Measurements from ENCODE around the gene CNIH3.
"Not testable (repeated sequence)": the region's sequence is repeated elsewhere in the genome, so short reads cannot be mapped to it uniquely, and the experiment has no call there.

The CNIH3 gene

DNA sequence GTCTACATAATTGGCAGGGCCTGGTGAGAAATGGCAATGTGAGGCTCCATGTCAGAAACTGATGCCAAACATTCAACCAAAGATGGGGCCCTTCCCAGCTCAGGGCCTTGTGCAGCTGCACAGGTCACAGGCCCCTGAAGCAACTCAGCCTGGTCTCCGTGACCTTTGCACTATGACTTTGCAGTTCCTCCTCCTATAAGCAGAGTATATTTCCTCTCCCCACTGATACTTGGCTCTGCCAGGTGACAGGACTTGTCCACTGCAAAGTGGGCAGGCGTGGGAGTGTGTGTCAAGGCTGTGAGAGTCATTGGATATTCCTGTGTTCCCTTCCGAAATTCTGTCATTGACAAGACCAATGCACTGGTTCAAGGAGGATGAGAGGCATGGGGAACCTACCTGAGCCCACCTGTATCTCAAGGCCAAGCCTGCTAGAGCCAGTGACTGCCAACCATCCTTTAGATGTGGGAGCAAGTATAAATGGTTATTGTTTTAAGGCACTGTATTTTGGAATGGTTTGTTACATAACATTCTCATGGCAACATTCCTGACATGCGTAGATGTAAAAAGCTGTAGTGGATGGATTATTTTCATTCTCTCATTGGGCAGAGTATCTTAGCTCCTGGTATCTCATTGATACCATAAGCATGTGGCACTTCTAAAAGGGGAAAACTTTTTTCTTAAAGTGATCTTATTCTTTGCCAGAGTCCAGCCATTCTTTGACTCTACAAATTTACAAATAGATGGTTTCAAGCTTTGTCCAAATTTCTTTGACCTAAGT lies 75.2 kb downstream of the CNIH3 start:
- no peak for DNase-seq

DNA sequence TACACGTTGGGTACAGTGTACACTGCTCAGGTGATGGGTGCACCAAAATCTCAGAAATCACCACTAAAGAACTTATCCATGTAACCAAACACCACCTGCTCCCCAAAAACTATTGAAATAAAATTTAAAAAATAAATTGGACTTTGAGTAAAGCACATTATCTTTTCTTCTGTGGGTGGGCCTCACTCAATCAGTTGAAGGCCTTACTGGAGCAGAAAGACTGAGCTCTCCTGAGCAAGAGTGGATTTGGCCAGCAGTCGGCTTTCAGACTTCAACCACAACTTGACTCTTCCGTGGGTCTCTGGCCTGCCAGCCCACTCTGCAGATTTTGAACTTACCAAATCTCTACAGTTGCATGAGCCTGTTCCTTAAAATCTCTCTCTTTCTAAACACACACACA lies 78.9 kb downstream of the CNIH3 start:
- DNase-seq = no peak

DNA sequence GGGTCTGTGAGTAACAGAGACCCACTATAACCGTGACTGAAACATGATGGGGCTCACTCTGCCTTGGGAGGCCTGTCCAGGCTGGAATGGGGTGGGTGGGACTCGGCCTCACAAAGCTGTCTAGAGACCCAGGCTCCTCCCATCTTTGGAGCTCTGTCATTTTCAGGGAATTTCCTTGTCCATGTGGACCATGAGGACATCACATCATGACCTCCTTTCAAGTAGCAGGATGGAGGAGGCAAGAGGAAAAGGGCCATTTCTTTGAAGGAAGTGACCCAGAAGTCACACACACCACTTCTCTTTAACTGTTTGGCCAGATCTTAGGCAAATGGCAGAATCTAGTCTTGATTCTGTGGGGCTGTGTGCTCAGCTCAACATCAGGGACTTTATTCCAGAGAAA lies 79.9 kb downstream of the CNIH3 start:
- no peak for DNase-seq

DNA sequence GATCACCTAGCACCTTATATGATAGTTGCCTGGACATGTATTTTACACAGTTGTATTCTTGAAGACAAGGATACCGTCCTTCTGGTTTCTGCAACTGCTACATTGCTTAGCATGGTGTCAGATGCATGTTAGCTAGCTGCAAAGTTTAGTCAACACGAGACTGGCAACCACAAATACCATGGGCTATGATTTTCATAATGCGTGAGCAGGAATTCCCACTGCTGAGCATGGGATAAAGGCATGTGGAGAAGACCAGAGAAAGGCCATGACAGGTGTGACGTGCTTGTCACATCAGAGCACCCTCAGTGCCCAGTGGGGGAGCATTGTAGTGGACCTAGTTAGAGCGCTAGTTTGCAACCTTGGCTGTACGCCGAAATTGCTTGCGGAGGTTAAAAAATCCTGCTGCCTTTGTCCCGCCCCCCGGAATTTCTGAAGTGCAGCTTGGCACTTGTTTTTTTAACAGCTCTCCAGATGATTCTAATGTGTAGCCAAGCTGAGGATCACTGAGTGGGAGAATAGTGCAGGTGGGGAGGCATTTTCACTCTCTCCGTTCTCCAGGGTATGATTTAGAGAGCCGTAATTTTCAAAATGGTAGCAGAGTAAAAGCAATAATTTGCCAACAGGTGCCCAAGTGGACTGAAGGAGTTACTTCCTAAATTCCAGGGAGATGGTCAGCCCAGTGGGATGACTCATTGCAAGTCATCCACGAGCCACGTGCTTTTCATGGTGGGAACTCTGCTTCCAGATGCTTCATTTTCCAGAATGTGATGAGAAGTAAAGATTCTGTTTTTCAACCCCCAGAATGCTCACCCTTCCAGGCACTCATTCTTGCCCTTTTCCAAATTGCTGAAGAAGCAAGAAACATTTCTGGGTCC lies 81.0 kb downstream of the CNIH3 start:
- DNase-seq = no peak

DNA sequence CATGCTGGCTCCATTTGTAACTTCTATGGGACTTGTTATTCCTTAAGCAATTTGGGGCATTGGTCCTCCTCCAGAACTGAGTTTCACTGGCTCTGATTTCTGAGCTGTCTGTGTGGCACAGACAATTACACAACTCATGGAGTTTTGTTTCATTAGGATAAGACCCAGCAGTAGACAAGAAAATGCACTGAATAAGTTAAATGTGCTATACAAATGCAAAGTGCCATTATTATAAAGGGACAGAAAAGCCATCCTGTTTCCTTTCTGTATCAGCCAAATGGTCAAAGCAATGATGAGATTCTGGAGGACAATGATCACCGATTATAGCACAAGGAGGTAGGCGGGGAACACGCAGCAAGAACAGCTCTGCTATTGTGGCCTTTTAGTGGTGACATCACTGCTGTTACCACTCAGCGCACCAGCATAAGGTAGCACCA lies 81.9 kb downstream of the CNIH3 start:
- no peak for DNase-seq

DNA sequence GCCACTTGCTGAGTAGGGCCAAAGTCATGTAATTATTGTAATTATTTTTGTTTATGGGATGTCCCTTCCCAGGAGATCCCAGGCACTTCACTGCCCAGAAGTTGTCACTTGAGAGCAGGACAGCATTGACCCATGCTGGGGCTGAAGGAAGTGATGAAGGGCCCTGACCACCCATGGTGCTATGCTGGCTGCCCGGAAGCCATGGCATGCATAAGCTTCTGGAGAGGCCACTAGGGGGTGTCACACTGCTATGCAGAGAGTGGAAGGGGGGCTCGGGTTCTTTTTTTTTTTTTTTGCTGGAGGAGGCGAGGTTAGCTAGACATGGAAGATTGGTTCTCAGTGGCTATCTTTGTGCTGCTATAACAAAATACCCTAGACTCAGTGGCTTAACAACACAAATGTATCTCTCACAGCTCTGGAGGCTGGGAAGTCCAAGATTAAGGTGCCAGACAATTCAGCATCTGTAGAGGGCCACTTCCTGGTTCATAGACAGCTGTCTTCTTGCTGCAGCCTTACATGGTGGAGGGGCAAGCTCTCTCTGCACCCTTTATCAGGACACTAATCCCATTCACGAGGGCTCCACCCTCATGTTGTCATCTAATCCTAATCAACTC lies 84.9 kb downstream of the CNIH3 start:
- no peak for DNase-seq

DNA sequence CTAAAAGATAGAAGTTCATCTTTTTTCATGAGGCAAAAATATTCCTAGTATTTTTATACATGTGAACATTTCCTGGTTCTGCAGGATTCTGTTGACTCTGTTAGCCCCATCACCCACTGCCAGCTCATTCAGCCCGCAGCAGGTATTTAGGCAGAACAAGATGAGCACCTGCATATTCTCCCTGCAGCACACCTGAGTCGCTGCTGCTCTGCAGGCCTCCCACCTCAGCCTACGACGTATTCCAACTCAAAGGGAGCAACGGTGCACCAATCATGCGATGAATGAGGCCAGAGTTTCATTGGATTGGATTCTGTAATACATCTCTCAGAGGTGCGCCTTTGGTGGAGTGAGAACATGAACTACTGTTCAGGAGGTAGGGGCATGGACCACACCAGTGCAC lies 87.6 kb downstream of the CNIH3 start:
- DNase-seq = no peak

DNA sequence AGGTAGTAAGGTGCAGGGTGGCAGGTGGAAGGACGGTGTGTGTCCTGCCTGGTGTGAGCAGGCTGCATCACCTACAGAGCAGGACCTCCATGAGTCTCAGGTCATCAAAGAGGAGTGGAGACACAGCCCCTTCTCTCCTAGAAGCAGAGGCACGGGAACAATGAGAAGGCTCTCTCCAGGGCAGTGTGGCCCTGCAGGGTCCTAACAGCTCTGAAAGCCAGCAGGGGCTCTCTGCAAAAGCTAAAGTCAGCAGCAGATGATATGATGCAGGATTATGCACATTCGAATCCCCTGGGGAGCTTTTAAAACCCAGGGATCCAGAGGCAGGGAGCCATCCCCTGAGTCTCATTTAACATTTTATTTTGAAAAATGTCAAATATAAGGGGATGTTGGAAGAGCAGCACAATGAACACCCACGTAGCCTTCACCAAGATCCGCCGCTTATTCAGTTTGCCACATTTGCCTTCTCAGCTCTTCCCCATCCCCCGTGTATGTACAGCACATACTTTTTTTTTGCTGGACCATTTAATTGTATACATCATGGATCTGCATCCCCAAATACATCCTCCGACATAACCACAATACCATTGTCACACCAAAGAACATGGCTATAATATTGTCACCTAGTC lies 88.1 kb downstream of the CNIH3 start:
- no peak for DNase-seq

DNA sequence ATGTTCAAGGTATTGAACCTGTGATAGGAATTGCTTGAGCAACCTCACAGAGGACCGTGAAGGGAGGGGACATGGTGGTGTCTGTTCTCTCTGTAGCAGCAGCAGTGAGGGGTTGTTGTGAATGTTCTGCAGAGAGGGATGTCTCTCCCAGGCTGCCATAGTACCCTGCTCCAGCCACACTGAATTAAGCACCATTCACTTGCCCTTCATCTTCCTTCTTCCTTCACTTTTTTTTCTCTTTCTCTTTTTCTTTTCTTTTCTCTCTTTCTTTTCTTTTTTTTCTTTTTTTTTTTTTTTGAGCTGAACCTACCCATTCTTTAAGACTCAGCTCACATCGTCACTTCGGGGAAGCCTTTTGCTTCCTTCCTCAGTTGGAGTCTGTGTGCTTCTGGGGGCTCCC lies 89.5 kb downstream of the CNIH3 start:
- DNase-seq = no peak

DNA sequence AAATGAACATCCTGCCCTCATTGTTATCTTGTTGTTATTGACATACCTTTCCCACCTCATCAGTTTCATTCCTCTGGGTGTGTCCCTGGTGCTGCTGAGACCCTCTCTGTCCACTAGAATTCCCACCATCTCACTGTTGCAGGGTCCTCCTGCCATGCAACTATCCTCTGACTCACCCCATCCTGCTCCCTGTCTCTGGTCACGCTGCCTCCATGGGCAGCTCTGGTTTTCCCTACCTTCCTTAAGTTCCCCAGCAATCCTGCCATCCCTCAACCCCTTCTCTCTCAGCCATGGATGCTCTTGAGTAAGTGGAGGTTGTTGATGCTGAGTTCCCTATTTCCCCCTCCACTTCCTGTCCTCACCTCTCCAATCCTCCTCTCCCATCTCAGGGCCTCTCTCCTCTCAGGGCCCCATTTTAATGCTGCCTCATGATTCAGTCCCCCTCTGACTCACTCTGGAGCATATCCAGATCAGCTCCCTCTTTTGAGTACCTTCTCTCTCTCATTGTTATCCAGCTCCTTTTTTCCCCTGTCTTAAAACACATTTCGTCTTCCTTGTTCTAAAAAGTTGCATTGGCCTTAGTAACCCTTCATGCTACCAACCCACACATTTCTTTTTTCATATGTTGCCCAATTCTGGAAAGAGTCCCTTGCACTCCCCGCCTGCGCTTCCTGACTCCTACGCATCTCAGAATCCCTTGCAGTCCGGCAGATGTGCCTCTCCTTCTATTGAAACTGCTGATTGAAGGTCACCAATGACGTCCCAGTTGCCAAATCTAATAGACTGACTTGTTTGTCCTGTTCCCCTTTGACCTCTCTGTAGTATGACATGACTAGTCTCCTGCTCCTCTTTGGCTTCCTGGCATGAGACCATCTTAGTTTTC lies 92.0 kb downstream of the CNIH3 start:
- DNase-seq = no peak

DNA sequence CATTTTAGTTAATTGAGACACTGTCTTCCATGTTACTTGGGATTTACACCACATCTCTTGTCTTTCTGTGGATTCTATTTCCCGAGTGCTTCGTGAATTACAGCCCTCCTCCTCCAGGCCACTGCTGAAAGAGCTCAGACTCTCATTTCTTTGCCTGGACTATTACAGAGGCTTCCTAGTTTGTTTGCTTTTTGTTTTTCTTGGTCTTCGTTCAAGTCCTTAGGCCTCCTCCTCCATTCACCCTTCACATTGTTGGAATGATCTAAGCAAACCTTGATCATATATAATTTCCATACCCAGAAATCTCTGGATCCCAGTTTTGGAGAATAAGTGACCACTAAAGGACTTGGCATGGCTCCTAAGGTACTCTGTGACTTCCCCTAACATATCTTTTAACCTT lies 94.1 kb downstream of the CNIH3 start:
- DNase-seq = no peak

DNA sequence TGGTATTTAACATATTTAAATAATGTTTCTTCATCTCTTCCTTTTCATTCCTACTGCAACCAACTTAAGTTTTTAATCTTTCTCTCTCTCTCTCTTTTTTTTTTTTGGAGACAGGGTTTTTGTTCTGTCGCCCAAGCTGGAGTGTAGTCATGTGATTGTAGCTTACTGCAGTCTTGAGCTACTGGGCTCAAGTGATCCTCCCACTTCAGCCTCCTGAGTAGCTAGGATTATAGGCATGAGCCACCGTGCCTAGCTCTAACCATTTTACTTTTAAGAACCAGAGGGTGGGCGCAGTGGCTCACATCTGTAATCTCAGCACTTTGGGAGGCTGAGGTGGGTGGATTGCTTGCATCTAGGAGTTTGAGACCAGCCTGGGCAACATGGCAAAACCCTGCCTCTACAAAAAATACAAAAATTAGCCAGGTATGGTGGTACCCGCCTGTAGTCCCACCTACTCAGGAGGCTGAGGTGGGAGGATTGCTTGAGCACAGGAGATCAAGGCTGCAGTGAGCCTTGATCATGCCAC lies 95.2 kb downstream of the CNIH3 start:
- DNase-seq = not testable (repeated sequence)

DNA sequence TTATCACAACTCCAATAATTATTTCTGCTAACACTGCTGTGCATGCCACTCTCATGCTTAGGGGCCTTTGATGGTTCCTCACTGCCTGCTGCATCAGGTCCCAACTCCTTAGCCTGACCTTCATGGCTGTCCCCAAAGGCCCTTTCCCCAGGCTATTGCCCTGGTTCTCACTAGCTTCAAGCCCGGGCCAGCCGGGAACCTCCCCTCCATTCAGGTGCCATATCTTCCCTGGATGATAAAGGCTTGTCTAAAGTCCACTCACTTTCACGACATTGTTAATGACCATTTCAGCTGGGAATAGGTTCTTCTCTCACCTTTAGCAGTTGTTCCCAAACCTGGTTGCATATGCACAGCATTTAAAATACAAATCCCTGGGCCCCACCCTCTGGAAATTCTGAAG lies 95.8 kb downstream of the CNIH3 start:
- no peak for DNase-seq

DNA sequence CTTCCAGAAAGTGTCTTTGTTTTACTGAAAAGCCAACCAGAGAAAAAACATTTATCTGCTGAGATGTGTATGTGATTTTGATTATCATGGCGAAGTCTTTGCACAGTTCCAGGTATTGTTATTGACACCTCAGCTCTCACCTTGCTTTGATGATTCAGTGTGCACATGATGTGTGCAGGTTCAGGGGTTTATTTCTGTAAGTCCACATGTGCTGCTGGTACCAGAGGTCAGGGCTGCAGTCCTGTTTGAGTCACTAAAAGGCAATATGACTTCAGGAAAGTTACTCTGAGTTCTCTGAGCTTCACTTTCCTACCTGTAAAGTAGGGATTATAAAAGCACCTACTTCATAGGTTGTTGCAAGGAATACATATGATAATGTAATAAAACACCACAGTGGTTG lies 97.1 kb downstream of the CNIH3 start:
- no peak for DNase-seq

DNA sequence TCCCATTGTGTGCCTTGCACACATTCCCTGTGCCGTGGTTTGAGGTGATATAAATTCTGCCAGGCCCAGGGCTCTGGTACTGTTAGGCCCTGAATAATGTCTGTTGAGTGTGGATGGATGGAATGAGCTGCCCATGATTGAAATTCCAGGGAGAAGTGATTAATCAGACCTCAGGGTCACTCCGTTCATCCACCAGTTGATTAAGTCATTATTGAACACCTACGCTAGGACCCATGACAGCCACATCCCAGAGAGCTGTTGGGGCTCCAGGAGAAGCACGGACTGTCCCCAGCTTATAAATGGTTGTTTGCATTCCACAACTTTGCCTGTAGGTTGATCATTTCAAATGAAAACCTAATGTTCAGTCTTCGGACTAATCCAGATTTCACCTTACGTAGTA lies 98.4 kb downstream of the CNIH3 start:
- DNase-seq = no peak

DNA sequence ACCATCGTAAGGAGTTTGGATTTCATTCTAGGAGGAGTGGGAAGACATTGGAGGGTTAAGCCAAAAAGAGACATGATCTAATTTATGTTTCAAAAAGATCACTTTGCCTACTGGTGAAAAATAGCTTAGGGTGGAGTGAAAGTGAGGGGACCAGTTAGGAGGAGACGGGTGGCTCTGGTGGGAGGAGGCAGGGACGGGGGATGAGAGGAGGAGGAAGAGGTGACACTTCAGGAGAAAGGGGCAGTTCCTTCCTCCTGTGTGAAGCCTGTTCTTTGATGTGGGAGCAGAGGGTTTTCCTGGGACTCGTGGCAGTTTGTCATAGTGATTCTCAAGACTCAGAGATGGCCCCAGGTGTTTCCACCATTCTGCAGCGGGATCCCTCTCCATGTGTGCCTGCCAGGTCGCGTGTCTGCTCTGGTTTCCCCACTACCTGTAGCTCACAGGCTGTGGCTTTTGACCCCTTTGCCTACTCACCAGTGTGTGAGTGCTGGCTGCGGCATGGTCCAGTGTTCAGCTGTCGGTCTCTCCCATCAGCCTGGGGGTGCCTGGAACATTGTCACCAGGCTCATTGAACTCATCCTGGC lies 102.4 kb downstream of the CNIH3 start:
- DNase-seq = no peak

DNA sequence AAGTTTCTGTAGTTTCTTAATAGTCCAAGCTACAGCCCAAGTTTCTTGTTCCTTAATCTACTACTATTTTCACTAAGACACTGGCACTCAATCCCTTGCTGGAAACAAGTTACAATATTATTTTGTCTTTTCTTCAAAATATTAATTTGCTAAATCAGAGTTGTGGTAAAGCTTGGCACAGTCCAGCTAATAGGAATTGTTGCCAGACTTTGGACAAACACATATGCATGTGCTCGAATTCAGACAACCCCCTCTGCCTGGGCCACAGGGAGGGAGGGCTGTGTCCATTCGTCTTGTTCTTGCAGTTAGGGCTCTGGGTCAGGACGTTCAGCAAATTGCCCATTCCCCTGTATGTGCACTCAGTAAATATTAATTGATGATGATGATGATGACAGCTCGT lies 103.6 kb downstream of the CNIH3 start:
- no peak for DNase-seq

DNA sequence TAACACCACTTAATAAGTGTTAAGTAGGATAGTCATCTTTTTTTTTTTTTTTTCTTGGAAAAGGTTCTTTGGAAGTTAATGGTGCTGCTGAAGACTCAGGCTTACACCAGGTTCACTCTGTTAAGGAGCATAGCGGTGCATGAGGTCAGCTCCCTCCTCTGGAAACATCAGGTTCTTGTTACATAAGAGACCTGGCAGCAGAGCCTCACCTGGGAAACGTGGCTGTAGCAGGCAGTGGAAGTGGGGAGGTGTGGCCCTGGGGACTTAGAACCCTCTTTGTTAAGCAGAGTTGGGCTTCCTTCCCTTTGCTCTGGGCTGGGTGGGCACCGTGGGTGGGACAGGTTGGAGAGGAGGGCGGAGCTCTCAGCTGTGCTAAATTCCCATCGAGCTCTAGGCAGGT lies 104.1 kb downstream of the CNIH3 start:
- DNase-seq = no peak

DNA sequence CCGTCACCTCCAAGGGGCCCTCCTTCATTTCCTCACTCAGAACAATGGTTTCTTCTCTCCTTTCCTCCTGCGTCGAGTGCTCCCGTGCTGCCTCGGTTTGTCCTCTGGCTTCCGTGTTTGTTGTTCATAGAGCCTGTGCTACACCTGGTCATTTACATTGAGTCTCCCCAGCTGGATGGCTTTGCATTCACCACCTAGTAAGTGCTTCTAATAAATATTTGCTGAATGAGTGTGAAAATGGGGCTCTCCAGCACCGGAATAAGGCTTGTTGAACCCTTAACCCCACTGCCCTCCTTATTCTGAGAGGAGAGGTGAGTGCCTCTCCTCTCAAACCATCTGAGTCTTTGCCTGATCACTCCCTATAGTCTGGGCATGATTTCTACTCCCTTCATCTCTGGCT lies 104.9 kb downstream of the CNIH3 start:
- DNase-seq = no peak

DNA sequence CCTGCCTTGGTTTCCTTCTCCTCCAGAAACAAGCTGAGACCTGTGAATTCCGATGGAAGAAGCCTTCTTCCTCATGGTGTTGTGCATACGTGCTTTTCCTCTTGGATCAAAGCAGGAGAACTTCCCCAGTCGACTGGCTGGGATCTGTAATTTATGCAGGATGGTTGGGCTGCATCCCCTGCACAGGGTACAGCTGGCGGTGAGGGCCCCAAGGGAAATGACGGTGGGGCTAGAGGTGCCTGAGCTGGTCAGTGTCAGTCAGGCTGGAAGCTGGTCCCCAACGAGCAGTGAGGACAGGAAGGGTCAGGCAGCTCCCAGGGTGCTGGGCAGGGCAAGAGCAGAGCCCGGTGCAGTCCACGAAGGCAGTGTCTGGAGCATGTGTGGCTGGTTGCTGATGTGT lies 106.7 kb downstream of the CNIH3 start:
- no peak for DNase-seq

DNA sequence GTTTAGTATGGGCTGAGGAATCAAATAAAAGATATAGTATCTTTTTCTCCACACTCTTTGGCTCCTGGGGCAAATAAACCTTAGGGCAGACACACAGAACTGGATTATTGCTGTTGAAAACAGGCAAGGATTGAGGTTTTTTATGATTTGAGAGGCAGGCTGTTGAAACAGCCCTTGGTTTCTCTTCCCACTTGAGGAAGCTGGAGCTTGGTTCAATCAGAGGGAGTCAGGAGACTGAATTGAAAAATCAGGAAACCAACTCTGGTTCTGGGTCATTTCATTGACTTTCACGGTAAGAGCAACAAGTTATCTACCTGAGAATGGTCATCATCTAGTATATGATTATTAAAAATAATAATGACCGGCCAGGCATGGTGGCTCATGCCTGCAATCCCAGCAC lies 108.4 kb downstream of the CNIH3 start:
- DNase-seq = no peak
